ENCODE results near the gene PTPRG.

Gene PTPRG

DNA sequence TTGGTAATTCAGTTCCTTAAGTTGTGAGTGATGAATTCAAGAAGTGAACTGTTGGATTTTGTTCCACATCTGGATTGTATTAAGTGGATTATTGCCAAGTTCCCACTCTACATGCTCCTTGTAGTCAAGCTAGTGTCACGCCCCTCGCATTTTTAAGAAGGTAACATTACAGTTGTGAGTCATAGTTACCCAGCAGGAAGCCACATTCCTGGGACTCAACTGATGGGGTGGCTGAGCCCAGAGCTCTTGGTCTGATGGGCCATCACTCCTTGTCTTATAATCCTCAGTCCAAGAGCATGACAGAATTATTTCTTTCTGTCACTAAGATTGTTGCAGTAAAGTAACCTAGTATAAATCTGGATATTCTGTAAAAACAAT lies 102.7 kb downstream of the PTPRG start:
- H3K79me2 ChIP-seq (ENCODE audit: insufficient read depth, low read depth), result no peaks in the 10 kb centered on the region
- no peak for TF ChIP-seq CTCF (conservative IDR thresholded peaks at IDR 0.05; ENCODE audit: low read depth, low read length)
- no peak overlapping the region for H3K27ac ChIP-seq
- no peak overlapping the region for H3K4me3 ChIP-seq (IDR thresholded peaks at IDR 0.05; ENCODE audit: insufficient read depth, low read depth, low read length)
- H4K20me1 ChIP-seq (ENCODE audit: insufficient read depth), result no peaks in the 10 kb centered on the region
- H3K27me3 ChIP-seq (ENCODE audit: insufficient read depth, low read depth), result no peaks in the 10 kb centered on the region
- no peak overlapping the region for H3K9ac ChIP-seq
- H2AFZ ChIP-seq (ENCODE audit: low read depth), result no peak overlapping the region
- H3K4me2 ChIP-seq, result no peak overlapping the region
- H3K36me3 ChIP-seq (ENCODE audit: insufficient read depth), result no peaks in the 10 kb centered on the region
- H3K4me1 ChIP-seq (ENCODE audit: low read depth, poor library complexity, severe bottlenecking), result peaks cover 31% of the 10 kb centered on the region

- H2AFZ ChIP-seq (ENCODE audit: low read depth), result no peak overlapping the region
- no peak overlapping the region for H3K4me2 ChIP-seq
- no peaks in the 10 kb centered on the region for H4K20me1 ChIP-seq (ENCODE audit: insufficient read depth)
- H3K79me2 ChIP-seq (ENCODE audit: insufficient read depth, low read depth), result no peaks in the 10 kb centered on the region
- H3K36me3 ChIP-seq (ENCODE audit: insufficient read depth), result no peaks in the 10 kb centered on the region
- H3K4me1 ChIP-seq (ENCODE audit: low read depth, poor library complexity, severe bottlenecking), result peaks cover 40% of the 10 kb centered on the region
- H3K27me3 ChIP-seq (ENCODE audit: insufficient read depth, low read depth), result no peaks in the 10 kb centered on the region
- H3K9ac ChIP-seq, result no peak overlapping the region
- TF ChIP-seq CTCF (conservative IDR thresholded peaks at IDR 0.05; ENCODE audit: low read depth, low read length), result no peak
- no peak overlapping the region for H3K27ac ChIP-seq
- H3K4me3 ChIP-seq (IDR thresholded peaks at IDR 0.05; ENCODE audit: insufficient read depth, low read depth, low read length), result no peak overlapping the region
Measured at GRCh38 chr3:61665121-61665520, 103.8 kb downstream of the PTPRG start.

- H4K20me1 ChIP-seq (ENCODE audit: insufficient read depth), result no peaks in the 10 kb centered on the region
- no peak overlapping the region for H3K9ac ChIP-seq
Measured at GRCh38 chr3:61665987-61666386, 104.6 kb downstream of the PTPRG start.

DNA sequence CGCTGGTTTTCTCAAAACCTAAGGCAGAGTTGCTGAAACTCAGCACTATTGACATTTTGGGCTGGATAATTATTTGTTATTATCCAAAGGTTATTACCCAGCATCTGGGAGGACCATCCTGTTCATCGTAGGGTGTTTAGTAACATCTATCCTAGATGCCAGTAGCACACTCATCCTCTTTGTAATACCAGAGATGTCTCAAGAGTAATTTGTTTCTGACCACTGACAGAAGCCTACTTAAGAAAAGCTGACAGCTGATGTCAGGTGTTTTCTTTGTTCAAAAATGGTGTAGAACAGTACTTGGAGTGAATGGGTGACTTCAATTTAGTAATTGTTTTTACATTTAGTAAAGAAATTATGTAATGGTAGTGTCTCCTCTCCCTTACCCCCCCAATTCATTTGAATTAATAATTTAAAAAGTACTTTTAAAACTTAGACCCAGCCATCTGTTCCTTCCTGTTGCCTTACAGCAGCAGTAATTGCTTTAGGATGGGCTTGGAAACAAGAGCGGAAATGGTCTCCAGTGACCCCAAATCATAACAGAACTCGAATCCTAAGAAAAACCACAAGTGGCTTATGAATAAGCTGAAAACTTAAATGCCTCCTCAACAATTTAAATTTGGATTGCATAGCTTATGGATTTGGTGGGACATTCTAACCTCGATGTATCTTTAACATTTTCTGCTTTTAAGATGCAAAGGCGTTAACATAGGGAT lies 105.4 kb downstream of the PTPRG start:
- Histone ChIP-seq H3K4me2 (no peak overlapping the region), H4K20me1 (ENCODE audit: insufficient read depth) (no peaks in the 10 kb centered on the region), H2AFZ (ENCODE audit: low read depth) (no peak overlapping the region), H3K79me2 (ENCODE audit: insufficient read depth, low read depth) (no peaks in the 10 kb centered on the region), H3K9ac (no peak overlapping the region), H3K27me3 (ENCODE audit: insufficient read depth, low read depth) (no peaks in the 10 kb centered on the region), H3K4me1 (ENCODE audit: low read depth, poor library complexity, severe bottlenecking) (peaks cover 46% of the 10 kb centered on the region), H3K27ac (no peak overlapping the region), H3K36me3 (ENCODE audit: insufficient read depth) (no peaks in the 10 kb centered on the region), H3K4me3 (IDR thresholded peaks at IDR 0.05; ENCODE audit: insufficient read depth, low read depth, low read length) (no peak overlapping the region)
- TF ChIP-seq CTCF (conservative IDR thresholded peaks at IDR 0.05; ENCODE audit: low read depth, low read length), result no peak

More at GRCh38 chr3:61665987-61666386, 104.6 kb downstream of the PTPRG start:
- Histone ChIP-seq H2AFZ (ENCODE audit: low read depth) (no peak overlapping the region), H3K36me3 (ENCODE audit: insufficient read depth) (no peaks in the 10 kb centered on the region), H3K4me1 (ENCODE audit: low read depth, poor library complexity, severe bottlenecking) (peaks cover 46% of the 10 kb centered on the region), H3K27me3 (ENCODE audit: insufficient read depth, low read depth) (no peaks in the 10 kb centered on the region), H3K4me2 (no peak overlapping the region), H3K27ac (no peak overlapping the region), H3K4me3 (IDR thresholded peaks at IDR 0.05; ENCODE audit: insufficient read depth, low read depth, low read length) (no peak overlapping the region), H3K79me2 (ENCODE audit: insufficient read depth, low read depth) (no peaks in the 10 kb centered on the region)
- TF ChIP-seq CTCF (conservative IDR thresholded peaks at IDR 0.05; ENCODE audit: low read depth, low read length), result no peak
